Measurements from ENCODE around the gene FDPS. TPM values are rescaled to one million over a fixed set of nuclear protein-coding genes. Genes with fewer than 3 reads are reported as not detected.

FDPS gene
- 120 TPM for polyA plus RNA-seq

- no peaks in the 10 kb centered on the region for H3K9me3 Mint-ChIP-seq
These were observed at the start of gene FDPS for GRCh38 chr1:155308493-155309422. FDPS (plus strand) TSS chr1:155308866; CDS start chr1:155309790, 924 bp downstream.

GRCh38 chr1:155260276-155260675 is 48.4 kb upstream of the FDPS start:
- H3K27ac Mint-ChIP-seq: no peak overlapping the region
- H3K27me3 Mint-ChIP-seq: no peaks in the 10 kb centered on the region
- peaks cover 15 to 21% (median 18%) of the 10 kb centered on the region in 3 donors for H3K4me1 Mint-ChIP-seq

More at GRCh38 chr1:155308493-155309422, at the start of gene FDPS:
- Mint-ChIP-seq H3K36me3 (peaks cover 5% of the 10 kb centered on the region), H3K4me3 (peak within 1 kb of the TSS; percentile 80 to 98 (median 96)), H3K27ac (peak within 1 kb of the TSS; percentile 57 to 98 (median 82)), H3K27me3 (no peaks in the 10 kb centered on the region), H3K4me1 (peaks cover 7 to 18% (median 18%) of the 10 kb centered on the region in 3 donors)

GRCh38 chr1:155261493-155261851 is 47.2 kb upstream of the FDPS start:
- Mint-ChIP-seq H3K4me1 (peaks cover 15 to 23% (median 15%) of the 10 kb centered on the region in 3 donors), H3K4me3 (peak overlapping the region; percentile 90 to 100 (median 98)), H3K27ac (peak overlapping the region; percentile 73 to 97 (median 82)), H3K36me3 (peaks cover 9% of the 10 kb centered on the region), H3K9me3 (no peaks in the 10 kb centered on the region), H3K27me3 (no peaks in the 10 kb centered on the region)

More at GRCh38 chr1:155260276-155260675, 48.4 kb upstream of the FDPS start:
- Mint-ChIP-seq H3K9me3 (no peaks in the 10 kb centered on the region), H3K36me3 (peaks cover 9% of the 10 kb centered on the region), H3K4me3 (peak overlapping the region in 3 of 4 donors; percentile 90 to 100 (median 97))

GRCh38 chr1:155261852-155262673 is 46.6 kb upstream of the FDPS start, which contains the start of gene SCAMP3:
SCAMP3 (minus strand) TSS chr1:155262360; CDS start chr1:155262151, 209 bp downstream.
- peak within 1 kb of the TSS; percentile 90 to 100 (median 98) for H3K4me3 Mint-ChIP-seq
- H3K27me3 Mint-ChIP-seq: no peaks in the 10 kb centered on the region
- peaks cover 15 to 20% (median 15%) of the 10 kb centered on the region in 3 donors for H3K4me1 Mint-ChIP-seq
- peaks cover 9% of the 10 kb centered on the region for H3K36me3 Mint-ChIP-seq
- peak within 1 kb of the TSS; percentile 73 to 97 (median 82) for H3K27ac Mint-ChIP-seq
- no peaks in the 10 kb centered on the region for H3K9me3 Mint-ChIP-seq

GRCh38 chr1:155263067-155263466 is 45.6 kb upstream of the FDPS start:
- no peaks in the 10 kb centered on the region for H3K9me3 Mint-ChIP-seq
- H3K36me3 Mint-ChIP-seq: peaks cover 8% of the 10 kb centered on the region
- H3K27ac Mint-ChIP-seq: peak overlapping the region in 2 of 3 donors; percentile 73 to 97
- no peaks in the 10 kb centered on the region for H3K27me3 Mint-ChIP-seq
- peaks cover 11 to 15% (median 15%) of the 10 kb centered on the region in 3 donors for H3K4me1 Mint-ChIP-seq
- peak overlapping the region in 3 of 4 donors; percentile 90 to 99 (median 97) for H3K4me3 Mint-ChIP-seq

- Mint-ChIP-seq H3K4me1 (peaks cover 8 to 17% (median 10%) of the 10 kb centered on the region in 3 donors), H3K27ac (peak overlapping the region in 1 of 3 donors; percentile 33), H3K4me3 (peak overlapping the region in 1 of 4 donors; percentile 42), H3K9me3 (no peaks in the 10 kb centered on the region), H3K36me3 (peaks cover 8% of the 10 kb centered on the region), H3K27me3 (no peaks in the 10 kb centered on the region)
These were observed 42.1 kb upstream of the FDPS start for GRCh38 chr1:155266553-155266952.

GRCh38 chr1:155267373-155267772 is 41.3 kb upstream of the FDPS start:
- Mint-ChIP-seq H3K4me1 (peaks cover 7 to 17% (median 10%) of the 10 kb centered on the region in 3 donors), H3K27me3 (no peaks in the 10 kb centered on the region), H3K4me3 (no peak overlapping the region), H3K9me3 (no peaks in the 10 kb centered on the region), H3K36me3 (peaks cover 8% of the 10 kb centered on the region), H3K27ac (no peak overlapping the region)

- H3K27ac Mint-ChIP-seq: no peak overlapping the region
- no peak overlapping the region for H3K4me3 Mint-ChIP-seq
- no peaks in the 10 kb centered on the region for H3K9me3 Mint-ChIP-seq
- peaks cover 4% of the 10 kb centered on the region for H3K36me3 Mint-ChIP-seq
- peaks cover 11 to 19% (median 19%) of the 10 kb centered on the region in 3 donors for H3K4me1 Mint-ChIP-seq
- no peaks in the 10 kb centered on the region for H3K27me3 Mint-ChIP-seq
These were observed 40.0 kb upstream of the FDPS start for GRCh38 chr1:155268630-155269029.

GRCh38 chr1:155269381-155269780 is 39.3 kb upstream of the FDPS start:
- Mint-ChIP-seq H3K4me3 (peak overlapping the region in 2 of 4 donors; percentile 48 to 70), H3K4me1 (peaks cover 14 to 22% (median 21%) of the 10 kb centered on the region in 3 donors), H3K27me3 (no peaks in the 10 kb centered on the region)

GRCh38 chr1:155272466-155273342 is 36.0 kb upstream of the FDPS start:
- peaks cover 28 to 32% (median 30%) of the 10 kb centered on the region in 3 donors for H3K4me1 Mint-ChIP-seq
- no peaks in the 10 kb centered on the region for H3K36me3 Mint-ChIP-seq
- peak overlapping the region; percentile 79 to 96 (median 93) for H3K27ac Mint-ChIP-seq
- H3K4me3 Mint-ChIP-seq: peak overlapping the region; percentile 85 to 100 (median 95)
- no peaks in the 10 kb centered on the region for H3K9me3 Mint-ChIP-seq
- H3K27me3 Mint-ChIP-seq: no peaks in the 10 kb centered on the region

More at GRCh38 chr1:155269381-155269780, 39.3 kb upstream of the FDPS start:
- H3K36me3 Mint-ChIP-seq: peaks cover 4% of the 10 kb centered on the region
- no peak overlapping the region for H3K27ac Mint-ChIP-seq
- H3K9me3 Mint-ChIP-seq: no peaks in the 10 kb centered on the region

- Mint-ChIP-seq H3K27me3 (no peaks in the 10 kb centered on the region), H3K9me3 (no peaks in the 10 kb centered on the region), H3K4me1 (peaks cover 31 to 37% (median 33%) of the 10 kb centered on the region in 3 donors), H3K4me3 (peak within 1 kb of the TSS; percentile 85 to 100 (median 95)), H3K36me3 (no peaks in the 10 kb centered on the region), H3K27ac (peak within 1 kb of the TSS; percentile 79 to 96 (median 93))
These were observed 35.1 kb upstream of the FDPS start, which contains the start of gene CLK2 for GRCh38 chr1:155273343-155274245. CLK2 (minus strand) TSS chr1:155273504; CDS start chr1:155270977, 2,527 bp downstream.

GRCh38 chr1:155277070-155277901 is 31.4 kb upstream of the FDPS start, which contains the start of gene HCN3:
HCN3 (plus strand) TSS chr1:155277463; CDS start chr1:155277591, 128 bp downstream.
- H3K4me1 Mint-ChIP-seq: peaks cover 25 to 34% (median 26%) of the 10 kb centered on the region in 3 donors
- no peaks in the 10 kb centered on the region for H3K36me3 Mint-ChIP-seq
- H3K27me3 Mint-ChIP-seq: no peaks in the 10 kb centered on the region
- no peaks in the 10 kb centered on the region for H3K9me3 Mint-ChIP-seq
- H3K27ac Mint-ChIP-seq: peak within 1 kb of the TSS; percentile 23 to 57 (median 43)
- H3K4me3 Mint-ChIP-seq: peak within 1 kb of the TSS; percentile 77 to 90 (median 84)

Measured in IgD-negative memory B cell (primary cell).